Measurements from ENCODE around the gene NRG3. TPM values are rescaled to one million over a fixed set of nuclear protein-coding genes. Genes with fewer than 3 reads are reported as not detected.

NRG3 gene
- total RNA-seq, 2 donors from 2014 or later = 0.41 TPM; not detected in 1

DNA sequence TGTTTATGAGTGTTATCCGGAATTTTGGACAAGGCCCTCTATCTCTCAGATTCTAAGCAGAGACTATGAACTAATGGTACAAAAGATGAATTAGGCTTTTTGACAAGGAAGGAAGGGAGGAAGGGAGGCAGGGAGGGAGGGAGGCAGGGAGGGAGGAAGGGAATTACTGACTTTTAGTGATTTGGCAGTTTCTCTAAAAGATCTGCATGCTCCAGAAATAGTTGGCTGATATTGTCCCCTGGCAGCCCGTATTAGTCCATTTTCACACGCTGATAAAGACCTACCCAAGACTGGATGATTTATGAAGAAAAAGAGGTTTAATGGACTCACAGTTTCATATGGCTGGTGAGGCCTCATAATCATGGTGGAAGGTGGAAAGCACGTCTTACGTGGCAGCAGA, 1093.5 kb downstream of the NRG3 start:
- no peaks in the 10 kb centered on the region for H3K27me3 ChIP-seq (replicated peaks; ENCODE audit: insufficient read depth)
- TF ChIP-seq CTCF (IDR thresholded peaks at IDR 0.05) = no peak
- no peak overlapping the region for H3K27ac ChIP-seq
- H3K9me3 ChIP-seq = no peaks in the 10 kb centered on the region
- ATAC-seq (ENCODE audit: insufficient number of reproducible peaks, low FRiP score, low read depth) = no peak
- no peak for DNase-seq (ENCODE audit: low spot score)
- H3K4me3 ChIP-seq = no peak overlapping the region
- no peaks in the 10 kb centered on the region for H3K4me1 ChIP-seq (ENCODE audit: control insufficient read depth in 1 of 2, low read depth in 2 of 2)
- H3K36me3 ChIP-seq = no peaks in the 10 kb centered on the region

- Histone ChIP-seq H3K4me1 (ENCODE audit: control insufficient read depth in 1 of 2, low read depth in 2 of 2) (no peaks in the 10 kb centered on the region), H3K27me3 (replicated peaks; ENCODE audit: insufficient read depth) (no peaks in the 10 kb centered on the region), H3K36me3 (no peaks in the 10 kb centered on the region), H3K9me3 (no peaks in the 10 kb centered on the region), H3K4me3 (no peak overlapping the region), H3K27ac (no peak overlapping the region)
- ATAC-seq (ENCODE audit: insufficient number of reproducible peaks, low FRiP score, low read depth) = no peak
- peak; percentile 29 for TF ChIP-seq CTCF (IDR thresholded peaks at IDR 0.05)
- DNase-seq (ENCODE audit: low spot score) = no peak
Observed at GRCh38 chr10:82969405-82969804, 1094.4 kb downstream of the NRG3 start.

GRCh38 chr10:82980321-82980720, 1105.3 kb downstream of the NRG3 start:
- DNase-seq (ENCODE audit: low spot score) (no peak), ATAC-seq (ENCODE audit: insufficient number of reproducible peaks, low FRiP score, low read depth) (no peak)
- no peak for TF ChIP-seq CTCF (IDR thresholded peaks at IDR 0.05)
- H3K4me1 ChIP-seq (ENCODE audit: control insufficient read depth in 1 of 2, low read depth in 2 of 2) = peaks cover 3 to 16% of the 10 kb centered on the region in 2 donors
- H3K4me3 ChIP-seq = no peak overlapping the region
- H3K27me3 ChIP-seq (replicated peaks; ENCODE audit: insufficient read depth) = no peaks in the 10 kb centered on the region
- H3K27ac ChIP-seq = no peak overlapping the region
- H3K9me3 ChIP-seq = no peaks in the 10 kb centered on the region
- H3K36me3 ChIP-seq = no peaks in the 10 kb centered on the region

DNA sequence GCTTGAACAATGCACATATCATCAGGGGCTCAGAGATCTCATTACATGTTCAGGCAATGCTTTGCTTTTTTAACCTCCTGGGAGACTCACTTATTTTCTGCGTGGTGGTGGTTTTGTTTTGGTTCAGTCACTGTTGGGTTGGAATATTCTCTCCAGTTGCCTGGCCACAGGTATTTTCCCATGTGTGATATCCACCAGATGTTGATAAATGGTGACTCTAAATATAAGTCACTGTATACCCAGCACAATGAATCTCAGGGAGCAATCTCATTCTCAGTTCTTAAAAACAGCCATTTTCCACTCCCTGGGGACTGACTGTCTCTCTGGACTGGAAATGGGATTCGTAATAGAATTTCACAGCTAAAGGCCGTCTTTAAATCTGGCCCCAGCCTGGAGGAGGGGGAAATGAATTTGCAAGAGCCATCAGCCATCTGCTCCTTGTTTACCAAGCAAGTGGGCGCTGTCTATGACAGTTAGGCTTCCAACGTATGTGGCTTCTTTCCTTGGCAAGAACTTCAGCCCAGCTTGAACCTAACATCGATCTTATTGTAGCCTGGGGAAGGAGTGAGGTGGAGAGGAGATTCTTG, 1106.2 kb downstream of the NRG3 start:
- Histone ChIP-seq H3K4me3 (no peak overlapping the region), H3K36me3 (no peaks in the 10 kb centered on the region), H3K9me3 (no peaks in the 10 kb centered on the region), H3K4me1 (ENCODE audit: control insufficient read depth in 1 of 2, low read depth in 2 of 2) (peaks cover 3 to 16% of the 10 kb centered on the region in 2 donors), H3K27me3 (replicated peaks; ENCODE audit: insufficient read depth) (no peaks in the 10 kb centered on the region), H3K27ac (no peak overlapping the region)
- TF ChIP-seq CTCF (IDR thresholded peaks at IDR 0.05) = no peak
- ATAC-seq (ENCODE audit: insufficient number of reproducible peaks, low FRiP score, low read depth) (no peak), DNase-seq (ENCODE audit: low spot score) (no peak)

- Histone ChIP-seq H3K9me3 (no peaks in the 10 kb centered on the region), H3K4me1 (ENCODE audit: control insufficient read depth in 1 of 2, low read depth in 2 of 2) (peaks cover 3 to 16% of the 10 kb centered on the region in 2 donors), H3K4me3 (no peak overlapping the region), H3K27ac (peak overlapping the region in 1 of 2 donors; percentile 20), H3K36me3 (no peaks in the 10 kb centered on the region), H3K27me3 (replicated peaks; ENCODE audit: insufficient read depth) (no peaks in the 10 kb centered on the region)
- TF ChIP-seq CTCF (IDR thresholded peaks at IDR 0.05) = no peak
- DNase-seq (ENCODE audit: low spot score) (no peak), ATAC-seq (ENCODE audit: insufficient number of reproducible peaks, low FRiP score, low read depth) (peak; percentile 85)
Observed at GRCh38 chr10:82982110-82982608, 1107.2 kb downstream of the NRG3 start.

Measured in thoracic aorta (tissue), 2 donors.